Measurements from ENCODE around the gene PKDREJ. TPM values are rescaled to one million over a fixed set of nuclear protein-coding genes. Genes with fewer than 3 reads are reported as not detected.
A peak's percentile ranks its signal among the peaks of the same experiment; 100 is the strongest.

Gene PKDREJ
- total and polyA plus RNA-seq, 9 donors: under 0.01 to 0.17 (median 0.12) TPM; not detected in 1

GRCh38 chr22:46297151-46297812 is 34.1 kb upstream of the PKDREJ start:
- Histone ChIP-seq H3K27ac (no peak overlapping the region), H3K36me3 (no peaks in the 10 kb centered on the region), H3K27me3 (no peaks in the 10 kb centered on the region), H3K9me3 (no peaks in the 10 kb centered on the region), H3K4me1 (ENCODE audit: insufficient read depth) (peaks cover 5% of the 10 kb centered on the region), H3K4me3 (peak overlapping the region; percentile 44)
- intact Hi-C loops (cut with DNase I): loop anchor here in 1 of 4 donors (5.0 to 10.0 kb wide), 2 partner anchors 170 to 302 kb away; no protein-coding TSS in a partner anchor
- WGBS, 3 donors: 4 to 6% (median 5%) methylated on average over 25 to 32 of the region's 32 CpGs
- TF ChIP-seq EP300 (IDR thresholded peaks at IDR 0.05) (no peak), POLR2A (IDR thresholded peaks at IDR 0.05) (no peak), CTCF (IDR thresholded peaks at IDR 0.05) (no peak)
- DNase-seq: peak in 4 of 5 donors; percentile 25 to 60 (median 45)

- peak; percentile 96 to 98 (median 97) for DNase-seq
- peaks cover 5% of the 10 kb centered on the region for H3K4me1 ChIP-seq (ENCODE audit: insufficient read depth)
- TF ChIP-seq EP300 (IDR thresholded peaks at IDR 0.05): no peak
- no peak for TF ChIP-seq POLR2A (IDR thresholded peaks at IDR 0.05)
- TF ChIP-seq CTCF (IDR thresholded peaks at IDR 0.05): no peak
- H3K27ac ChIP-seq: peak within 1 kb of the TSS; percentile 37 to 81
- H3K27me3 ChIP-seq: no peaks in the 10 kb centered on the region
- intact Hi-C loops (cut with DNase I): loop anchor here in 1 of 4 donors (5.0 to 10.0 kb wide), 2 partner anchors 169 to 302 kb away; no protein-coding TSS in a partner anchor
- no peaks in the 10 kb centered on the region for H3K36me3 ChIP-seq
- no peaks in the 10 kb centered on the region for H3K9me3 ChIP-seq
- H3K4me3 ChIP-seq: peak within 1 kb of the TSS; percentile 44
- WGBS, 3 donors: 1 to 2% (median 1%) methylated on average over 76 of the region's 76 CpGs
Observed at GRCh38 chr22:46296257-46297150, 33.4 kb upstream of the PKDREJ start, which contains the start of gene GTSE1. Gene GTSE1 (plus strand): TSS chr22:46296870. CDS start chr22:46297401, 531 bp downstream.

DNA sequence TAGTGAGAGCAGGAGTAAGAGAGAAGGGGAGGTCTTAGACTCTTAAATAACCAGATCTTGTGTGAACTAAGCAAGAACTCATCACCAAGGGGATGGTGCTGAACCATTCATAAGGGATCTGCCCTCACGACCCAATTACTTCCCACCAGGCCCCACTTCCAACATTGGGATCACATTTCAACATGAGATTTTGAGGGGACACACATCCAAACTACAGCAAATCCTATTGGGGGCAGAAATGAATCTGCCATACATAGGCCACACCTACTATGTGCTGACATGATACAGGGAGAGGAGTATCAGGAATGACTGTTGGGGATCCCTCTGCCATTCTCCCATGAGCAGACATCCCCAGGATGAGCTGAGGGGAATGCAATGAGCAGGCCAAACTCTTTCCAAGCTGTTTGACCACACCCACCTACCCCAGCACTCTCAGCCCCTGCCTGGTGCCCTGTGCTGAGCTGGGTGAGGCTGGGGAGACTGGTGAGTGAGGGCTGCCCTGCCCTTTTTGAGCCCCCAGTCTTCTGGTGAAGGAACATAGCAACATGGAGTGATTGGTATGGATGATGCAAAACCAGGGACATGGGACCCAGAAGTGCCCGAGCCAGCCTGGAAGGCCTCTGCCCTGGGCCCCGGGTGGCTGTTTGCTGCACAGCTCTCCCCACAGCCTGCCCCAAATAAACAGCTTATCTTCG is 32.3 kb upstream of the PKDREJ start:
- peak overlapping the region; percentile 44 for H3K4me3 ChIP-seq
- intact Hi-C loops (cut with DNase I): loop anchor here in 1 of 4 donors (5.0 to 10.0 kb wide), 2 partner anchors 168 to 301 kb away; no protein-coding TSS in a partner anchor

More for the DNA sequence above, 32.3 kb upstream of the PKDREJ start:
- H3K9me3 ChIP-seq: no peaks in the 10 kb centered on the region
- no peaks in the 10 kb centered on the region for H3K27me3 ChIP-seq
- 53 to 66% (median 57%) methylated on average over 4 of the region's 4 CpGs for WGBS, 3 donors
- H3K27ac ChIP-seq: peak overlapping the region in 1 of 2 donors; percentile 81
- H3K4me1 ChIP-seq (ENCODE audit: insufficient read depth): peaks cover 5% of the 10 kb centered on the region
- no peaks in the 10 kb centered on the region for H3K36me3 ChIP-seq
- no peak for DNase-seq
- TF ChIP-seq POLR2A (IDR thresholded peaks at IDR 0.05) (no peak), CTCF (IDR thresholded peaks at IDR 0.05) (no peak), EP300 (IDR thresholded peaks at IDR 0.05) (no peak)

Data from ovary (tissue), 9 donors.